ENCODE results near the gene CHERP. TPM values are rescaled to one million over a fixed set of nuclear protein-coding genes. Genes with fewer than 3 reads are reported as not detected.
A peak's percentile ranks its signal among the peaks of the same experiment; 100 is the strongest.

The CHERP gene
- total RNA-seq, 2 experiments from 2014 or later: 60.0 to 60.8 TPM

DNA sequence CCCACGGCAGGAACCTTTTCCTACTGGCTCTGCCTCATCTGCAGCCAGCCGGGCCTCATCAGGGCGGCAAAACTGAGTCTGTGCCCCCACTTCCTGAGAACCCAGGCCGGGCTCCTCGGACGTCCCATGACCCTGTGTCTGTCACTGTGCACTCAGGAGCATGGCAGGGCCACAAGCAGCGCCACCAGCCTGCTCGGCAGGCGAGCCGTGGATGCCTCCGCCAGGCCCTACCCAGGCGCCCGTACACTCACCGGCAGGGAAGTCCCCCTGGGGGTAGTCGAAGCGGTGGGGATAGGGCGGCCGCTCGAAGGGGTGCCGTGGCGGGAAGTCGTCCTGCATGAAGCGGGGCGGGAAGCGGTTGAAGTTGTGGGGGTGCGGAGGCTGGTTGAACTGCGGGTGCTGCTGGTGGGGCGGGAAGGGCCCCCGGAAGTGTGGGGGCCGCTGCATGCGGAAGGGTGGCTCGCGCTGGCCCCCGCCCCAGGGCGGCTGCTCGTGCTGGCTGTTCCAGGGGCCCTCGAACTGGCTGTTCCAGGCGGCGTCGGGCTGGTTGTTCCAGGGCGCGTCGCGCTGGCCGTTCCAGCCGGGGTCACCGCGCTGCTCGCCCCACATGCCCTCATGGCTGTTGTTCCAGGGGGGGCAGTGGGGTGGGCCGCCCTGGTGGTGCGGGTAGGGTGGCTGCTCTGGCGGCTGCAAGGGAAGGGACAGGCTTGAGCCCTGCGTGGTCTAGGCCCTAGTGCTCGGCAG is 17.1 kb downstream of the CHERP start:
- Mint-ChIP-seq H3K4me3 (no peak overlapping the region), H3K4me1 (ENCODE audit: low read depth) (no peaks in the 10 kb centered on the region), H3K27ac (no peak overlapping the region), H3K27me3 (ENCODE audit: low read depth) (no peaks in the 10 kb centered on the region), H3K36me3 (ENCODE audit: low read depth) (peaks cover 63% of the 10 kb centered on the region), H3K9me3 (ENCODE audit: insufficient read depth) (no peaks in the 10 kb centered on the region)
- ATAC-seq (no peak), DNase-seq (no peak)
- ChIA-PET CTCF (no interaction called here), POLR2A (no interaction called here)

DNA sequence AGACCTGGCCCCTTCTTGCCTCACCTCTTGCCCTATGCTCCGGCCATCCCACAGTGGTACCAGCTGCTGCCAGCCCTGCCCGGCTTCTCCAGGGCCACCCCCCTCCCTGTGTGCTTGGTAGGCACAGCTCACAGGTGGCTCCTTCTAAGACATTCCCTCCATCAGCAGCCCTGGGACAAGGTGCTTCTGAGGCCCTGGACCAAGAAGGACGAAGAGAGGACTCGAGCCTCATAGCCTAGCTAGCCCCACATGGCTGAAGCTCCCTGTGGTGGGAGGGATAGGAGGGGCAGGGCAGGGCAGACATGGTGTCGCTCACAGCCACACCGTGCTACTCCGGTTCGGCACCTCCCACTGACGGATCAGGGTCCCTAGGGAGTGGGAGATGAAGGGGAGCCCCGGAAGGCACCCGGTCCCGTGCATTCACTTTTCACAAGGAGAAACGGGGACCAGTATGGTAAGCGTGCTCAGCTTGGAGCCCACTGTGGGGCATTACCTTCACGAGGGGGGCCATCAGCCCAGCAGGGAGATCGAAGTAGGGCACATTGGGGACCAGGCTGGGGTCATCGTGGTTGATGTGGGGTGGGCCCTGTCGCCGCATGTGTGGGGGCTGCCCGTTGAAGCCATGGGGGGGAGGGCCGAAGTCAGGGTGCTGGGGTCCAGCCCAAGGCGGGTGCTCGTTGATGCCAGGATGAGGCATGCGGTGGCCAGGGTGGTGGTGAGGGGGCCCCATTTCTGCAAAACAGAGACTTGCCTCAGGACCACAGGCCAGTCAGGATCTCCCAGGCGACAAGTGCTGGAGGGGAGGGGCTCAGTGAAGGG is 19.5 kb downstream of the CHERP start:
- H3K4me3 Mint-ChIP-seq: no peak overlapping the region
- ATAC-seq (no peak), DNase-seq (no peak)
- ChIA-PET POLR2A (no interaction called here), CTCF (no interaction called here)
- no peaks in the 10 kb centered on the region for H3K4me1 Mint-ChIP-seq (ENCODE audit: low read depth)
- no peaks in the 10 kb centered on the region for H3K9me3 Mint-ChIP-seq (ENCODE audit: insufficient read depth)
- H3K27ac Mint-ChIP-seq: no peak overlapping the region
- no peaks in the 10 kb centered on the region for H3K27me3 Mint-ChIP-seq (ENCODE audit: low read depth)
- peaks cover 68% of the 10 kb centered on the region for H3K36me3 Mint-ChIP-seq (ENCODE audit: low read depth)

DNA sequence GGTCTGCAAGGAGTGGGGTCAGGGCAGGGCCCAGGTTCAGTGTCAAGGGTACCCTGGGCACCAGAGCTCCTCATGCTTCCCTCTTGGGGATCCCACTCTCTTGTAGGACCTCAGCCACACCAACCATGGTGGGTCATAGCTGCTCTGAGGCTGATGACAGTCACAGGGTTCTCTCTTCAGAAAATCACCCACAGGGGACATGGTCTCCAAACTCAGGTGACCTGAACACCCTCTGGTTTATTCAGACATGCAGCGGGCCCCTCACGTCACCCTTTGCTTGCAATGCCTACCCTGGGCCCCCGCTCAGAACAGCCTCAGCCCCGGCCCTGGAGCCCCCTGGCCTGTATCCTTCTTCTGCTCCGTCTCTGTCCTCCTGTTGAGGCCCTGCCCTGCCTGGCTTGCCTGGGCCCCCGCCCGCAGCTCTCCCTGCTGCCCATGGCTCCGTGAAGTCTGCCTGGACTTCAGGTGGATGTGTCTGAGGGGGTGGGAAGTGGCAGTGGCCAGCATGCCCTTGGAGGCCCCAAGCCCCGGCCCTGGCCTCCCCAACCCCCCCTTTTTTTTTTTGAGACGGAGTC is 20.4 kb downstream of the CHERP start:
- DNase-seq (no peak), ATAC-seq (no peak)
- Mint-ChIP-seq H3K9me3 (ENCODE audit: insufficient read depth) (no peaks in the 10 kb centered on the region), H3K36me3 (ENCODE audit: low read depth) (peaks cover 72% of the 10 kb centered on the region), H3K4me3 (no peak overlapping the region), H3K4me1 (ENCODE audit: low read depth) (peaks cover 5% of the 10 kb centered on the region), H3K27me3 (ENCODE audit: low read depth) (no peaks in the 10 kb centered on the region), H3K27ac (no peak overlapping the region)
- CTCF ChIA-PET: no interaction called here
- POLR2A ChIA-PET: no interaction called here

DNA sequence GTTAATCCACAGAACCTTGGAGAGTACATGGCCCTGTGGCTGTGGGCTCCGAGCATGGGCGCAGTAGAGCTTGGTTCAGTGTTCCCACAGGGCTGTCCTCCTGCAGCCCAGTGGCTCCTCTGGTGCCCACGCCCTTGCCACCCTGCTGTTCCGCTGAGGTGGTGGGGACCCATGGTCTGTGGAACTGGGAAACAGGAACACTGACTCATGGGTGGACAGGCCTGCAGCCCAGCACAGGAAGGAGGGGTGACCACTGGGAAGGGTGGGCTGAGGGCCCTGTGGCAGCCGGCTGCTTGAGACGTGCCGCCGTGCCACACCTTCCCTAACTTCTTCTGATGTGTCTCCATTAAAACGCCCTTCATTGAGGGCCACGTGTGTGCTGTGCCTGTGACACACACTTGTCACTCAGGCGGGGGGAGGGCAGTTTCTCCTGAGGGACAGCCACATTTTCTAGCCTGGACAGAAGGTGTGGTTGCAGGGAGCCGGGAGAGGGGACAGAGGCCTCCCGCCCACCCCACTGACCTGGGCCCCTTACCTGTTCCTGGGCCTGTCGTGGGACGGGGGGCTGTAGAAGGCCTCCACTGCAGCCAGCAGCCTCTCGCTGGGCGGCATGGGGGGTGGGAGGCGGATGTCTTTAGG is 21.1 kb downstream of the CHERP start:
- DNase-seq (no peak), ATAC-seq (no peak)
- H3K27ac Mint-ChIP-seq: no peak overlapping the region
- H3K9me3 Mint-ChIP-seq (ENCODE audit: insufficient read depth): no peaks in the 10 kb centered on the region
- no peak overlapping the region for H3K4me3 Mint-ChIP-seq
- H3K4me1 Mint-ChIP-seq (ENCODE audit: low read depth): peaks cover 5% of the 10 kb centered on the region
- POLR2A ChIA-PET: no interaction called here
- peaks cover 69% of the 10 kb centered on the region for H3K36me3 Mint-ChIP-seq (ENCODE audit: low read depth)
- H3K27me3 Mint-ChIP-seq (ENCODE audit: low read depth): no peaks in the 10 kb centered on the region
- CTCF ChIA-PET: no interaction called here

DNA sequence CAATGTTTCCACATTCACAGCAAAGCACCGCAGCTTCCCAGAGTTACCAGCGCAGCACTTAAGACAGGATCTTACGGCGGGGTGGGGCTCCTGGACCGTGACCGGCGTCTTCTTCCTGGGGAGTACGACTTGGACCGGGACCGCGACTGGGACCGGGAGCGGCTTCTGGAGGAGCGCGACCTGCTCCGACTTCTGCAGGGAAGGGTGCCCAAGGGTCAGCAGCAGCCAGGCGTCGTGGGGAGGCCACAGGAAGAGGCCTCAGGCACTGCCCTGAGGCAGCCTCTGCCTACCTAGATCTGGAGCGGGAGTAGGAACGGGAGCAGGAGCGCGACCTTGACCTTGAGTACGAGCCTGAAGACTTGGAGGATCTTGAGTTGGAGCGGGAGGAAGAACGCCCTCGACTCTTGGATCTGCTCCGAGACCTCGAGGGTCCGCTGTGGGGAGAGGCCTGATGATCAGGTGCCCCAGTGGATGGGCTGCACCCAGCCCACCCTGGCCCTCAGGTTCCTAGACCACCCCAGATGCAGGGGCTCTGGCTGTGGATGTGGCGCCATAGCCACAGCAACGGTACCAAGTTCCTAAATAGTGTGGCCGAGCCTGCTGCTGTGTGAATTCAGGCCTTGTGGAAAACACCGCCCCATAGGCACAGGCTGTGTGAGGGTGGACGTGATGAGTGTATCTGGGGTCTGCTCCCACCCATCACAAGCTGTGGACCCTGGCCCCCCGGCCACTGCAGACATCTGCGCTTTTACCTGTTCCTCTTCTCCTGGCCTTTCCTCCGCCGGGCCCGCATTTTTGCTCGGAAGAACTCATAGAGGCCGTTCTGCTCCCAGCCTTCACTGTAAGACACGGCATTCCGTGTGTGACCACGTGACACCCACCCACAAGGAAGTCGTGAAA is 21.9 kb downstream of the CHERP start:
- peaks cover 5% of the 10 kb centered on the region for H3K4me1 Mint-ChIP-seq (ENCODE audit: low read depth)
- ATAC-seq (no peak), DNase-seq (no peak)
- H3K9me3 Mint-ChIP-seq (ENCODE audit: insufficient read depth): no peaks in the 10 kb centered on the region
- no peak overlapping the region for H3K4me3 Mint-ChIP-seq
- H3K36me3 Mint-ChIP-seq (ENCODE audit: low read depth): peaks cover 63% of the 10 kb centered on the region
- no peak overlapping the region for H3K27ac Mint-ChIP-seq
- CTCF ChIA-PET: no interaction called here
- no peaks in the 10 kb centered on the region for H3K27me3 Mint-ChIP-seq (ENCODE audit: low read depth)
- POLR2A ChIA-PET: no interaction called here

DNA sequence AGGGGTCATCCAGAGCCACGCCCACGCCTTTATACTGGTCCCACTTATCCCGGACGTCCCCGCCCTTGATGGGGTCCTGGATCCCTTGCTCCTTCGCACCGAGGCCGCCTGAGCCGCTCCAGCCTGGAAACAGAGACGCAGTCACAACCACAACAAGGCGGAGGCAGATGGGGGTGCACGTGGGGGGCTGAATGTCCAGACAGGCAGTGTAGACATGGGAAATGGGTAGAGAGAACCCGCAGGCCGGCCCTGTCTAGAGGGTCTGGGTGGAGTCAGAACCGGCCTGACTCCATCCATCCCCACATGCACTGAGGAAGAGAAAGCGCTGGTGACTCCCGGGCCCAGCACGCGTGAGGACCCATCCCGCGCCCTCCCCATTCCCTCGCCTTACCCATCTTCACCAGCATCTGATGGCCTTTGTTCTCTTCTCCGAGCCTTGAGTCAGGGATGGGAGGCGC is 23.0 kb downstream of the CHERP start:
- H3K36me3 Mint-ChIP-seq (ENCODE audit: low read depth): peaks cover 60% of the 10 kb centered on the region
- CTCF ChIA-PET: no interaction called here

DNA sequence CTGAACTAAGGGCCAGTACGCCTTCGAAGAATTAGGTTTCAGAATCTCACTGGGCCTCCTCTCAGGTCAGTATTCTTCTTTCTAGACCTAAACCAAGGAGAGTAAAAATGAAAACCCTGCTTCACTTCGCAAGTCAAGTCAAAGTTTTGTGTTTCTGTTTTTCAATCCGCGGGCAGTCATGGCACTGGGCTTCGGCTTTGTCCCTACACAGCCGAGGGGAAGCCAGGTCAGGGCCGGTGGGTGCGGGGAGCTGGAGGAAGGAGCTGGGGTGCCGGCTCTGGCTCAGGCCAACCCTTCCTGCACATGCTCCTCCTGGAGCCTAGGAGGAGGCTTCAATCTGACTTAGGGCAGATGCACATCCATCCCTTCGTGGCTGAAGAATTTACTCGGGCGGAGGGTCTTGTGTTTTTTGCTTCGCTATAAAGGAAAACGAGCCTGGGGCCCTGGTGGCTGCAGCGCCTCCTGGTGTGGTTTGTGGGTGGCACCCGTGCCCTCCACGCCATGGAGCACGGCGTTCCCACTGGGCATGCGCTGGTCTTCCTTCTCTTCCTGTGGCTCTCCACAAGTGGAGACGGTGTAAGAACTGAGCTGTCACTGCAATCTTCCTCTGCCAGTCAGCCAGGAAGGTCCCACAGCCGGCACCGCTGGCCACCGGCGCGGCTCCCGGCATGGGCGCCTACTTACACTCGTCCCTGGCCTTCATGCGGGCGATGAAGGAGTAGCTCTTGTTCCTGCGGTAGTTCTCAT is 23.6 kb downstream of the CHERP start:
- Mint-ChIP-seq H3K9me3 (ENCODE audit: insufficient read depth) (no peaks in the 10 kb centered on the region), H3K27ac (no peak overlapping the region), H3K4me1 (ENCODE audit: low read depth) (peaks cover 5% of the 10 kb centered on the region), H3K27me3 (ENCODE audit: low read depth) (no peaks in the 10 kb centered on the region), H3K36me3 (ENCODE audit: low read depth) (peaks cover 54% of the 10 kb centered on the region), H3K4me3 (no peak overlapping the region)
- DNase-seq (no peak), ATAC-seq (no peak)
- ChIA-PET CTCF (no interaction called here), POLR2A (no interaction called here)

More for the DNA sequence above, 23.0 kb downstream of the CHERP start:
- Mint-ChIP-seq H3K9me3 (ENCODE audit: insufficient read depth) (no peaks in the 10 kb centered on the region), H3K27me3 (ENCODE audit: low read depth) (no peaks in the 10 kb centered on the region), H3K27ac (no peak overlapping the region), H3K4me3 (no peak overlapping the region), H3K4me1 (ENCODE audit: low read depth) (peaks cover 5% of the 10 kb centered on the region)
- ATAC-seq: no peak
- POLR2A ChIA-PET: no interaction called here
- no peak for DNase-seq

- no peak for DNase-seq
- no peak for ATAC-seq
- Mint-ChIP-seq H3K27me3 (ENCODE audit: low read depth) (no peaks in the 10 kb centered on the region), H3K27ac (no peak overlapping the region), H3K36me3 (ENCODE audit: low read depth) (peaks cover 50% of the 10 kb centered on the region), H3K4me3 (no peak overlapping the region), H3K9me3 (ENCODE audit: insufficient read depth) (no peaks in the 10 kb centered on the region), H3K4me1 (ENCODE audit: low read depth) (peaks cover 5% of the 10 kb centered on the region)
- CTCF ChIA-PET: no interaction called here
- POLR2A ChIA-PET: no interaction called here
These were observed 24.2 kb downstream of the CHERP start for GRCh38 chr19:16518061-16518460.

- Mint-ChIP-seq H3K27me3 (ENCODE audit: low read depth) (no peaks in the 10 kb centered on the region), H3K36me3 (ENCODE audit: low read depth) (peaks cover 44% of the 10 kb centered on the region), H3K4me1 (ENCODE audit: low read depth) (peaks cover 5% of the 10 kb centered on the region), H3K27ac (no peak overlapping the region), H3K4me3 (no peak overlapping the region), H3K9me3 (ENCODE audit: insufficient read depth) (no peaks in the 10 kb centered on the region)
- peak; percentile 29 for ATAC-seq
- ChIA-PET POLR2A (no interaction called here), CTCF (no interaction called here)
- DNase-seq: no peak
These were observed 25.2 kb downstream of the CHERP start for GRCh38 chr19:16516923-16517610.

GRCh38 chr19:16516381-16516780 is 25.9 kb downstream of the CHERP start:
- H3K4me3 Mint-ChIP-seq: no peak overlapping the region
- peaks cover 42% of the 10 kb centered on the region for H3K36me3 Mint-ChIP-seq (ENCODE audit: low read depth)
- H3K27me3 Mint-ChIP-seq (ENCODE audit: low read depth): no peaks in the 10 kb centered on the region
- no peak overlapping the region for H3K27ac Mint-ChIP-seq
- no peak for DNase-seq
- H3K9me3 Mint-ChIP-seq (ENCODE audit: insufficient read depth): no peaks in the 10 kb centered on the region
- H3K4me1 Mint-ChIP-seq (ENCODE audit: low read depth): peaks cover 5% of the 10 kb centered on the region
- CTCF ChIA-PET: interaction anchor here (1.4 kb wide), 1 partner anchor 11 kb away, joined by 5 read pairs; no protein-coding TSS in a partner anchor
- no peak for ATAC-seq
- POLR2A ChIA-PET: no interaction called here
